Tibial nerve (tissue), 4 donors: ENCODE results near the gene NARS2. TPM values are rescaled to one million over a fixed set of nuclear protein-coding genes. Genes with fewer than 3 reads are reported as not detected.

Source experiments
- DNase-seq, 2 donors: peaks; one replicate each; pipeline ENCODE4 v3.0.0-alpha.2; 2019; ENCODE audit warnings: low spot score in 2 of 2
- H3K27ac ChIP-seq, 4 donors: fragments of 200-600 bp; sonication (generic) in 3 of 4; one replicate each; pipeline ENCODE4 v1.5.1; 2017 to 2019; ENCODE audit warnings: mild to moderate bottlenecking in 1 of 4
- H3K27me3 ChIP-seq, 2 donors: fragments of 200-600 bp; sonication (generic) in 1 of 2; one replicate each; pipeline versions ENCODE4 v1.5.1 to v1.6.0; 2017 to 2019
- H3K36me3 ChIP-seq, 3 donors: fragments of 200-600 bp; sonication (generic); one replicate each; pipeline ENCODE4 v1.5.1; 2018 to 2019
- H3K4me1 ChIP-seq, 4 donors: fragments of 200-600 bp; sonication (generic) in 3 of 4; one replicate each; pipeline ENCODE4 v1.5.1; 2017 to 2019
- H3K4me3 ChIP-seq, 4 donors: fragments of 200-600 bp; sonication (generic) in 3 of 4; one replicate each; pipeline ENCODE4 v1.5.1; 2017 to 2019; ENCODE audit warnings: mild to moderate bottlenecking in 1 of 4, moderate library complexity in 1 of 4
- H3K9me3 ChIP-seq, 4 donors: fragments of 200-600 bp; sonication (generic) in 3 of 4; one replicate each; pipeline ENCODE4 v1.5.1; 2017 to 2019
- CTCF ChIP-seq, 5 experiments: fragments of 200-600 bp in 3 of 5; fragments of 450-650 bp in 2 of 5; sonication (generic) in 3 of 5; IDR thresholded peaks; one replicate each; pipeline ENCODE4 v1.5.1; 2016 to 2019; ENCODE audit warnings: antibody characterized with exemption in 5 of 5, mild to moderate bottlenecking in 3 of 5, moderate library complexity in 2 of 5
- EP300 ChIP-seq, 2 donors: sonication (generic); formaldehyde crosslinking; IDR thresholded peaks; one replicate each; pipeline ENCODE4 v1.6.1; 2017; ENCODE audit warnings: antibody characterized with exemption in 2 of 2, mild to moderate bottlenecking in 1 of 2
- POLR2A ChIP-seq, 2 donors: fragments of 450-650 bp; IDR thresholded peaks; one replicate each; pipeline ENCODE4 v1.6.1; 2017; ENCODE audit warnings: antibody characterized with exemption in 2 of 2, mild to moderate bottlenecking in 2 of 2, moderate library complexity in 2 of 2
- WGBS, 2 donors: methylation state at CpG; one replicate each; pipeline ENCODE4 v1.1.5; 2018; 5-methylcytosine and 5-hydroxymethylcytosine counted together
- total RNA-seq, 4 donors: library from RNA; depleted of rRNA; stranded (reverse); fragments of >200 nt; gene quantifications; one replicate each; pipeline ENCODE4 v1.1.0, GENCODE V29; 2016

The NARS2 gene
- total RNA-seq, 4 donors from 2014 or later, result 16.5 to 23.8 (median 19.2) TPM

- no peaks in the 10 kb centered on the region for H3K27me3 ChIP-seq
- no peaks in the 10 kb centered on the region for H3K36me3 ChIP-seq
- WGBS, 2 donors, result 52 to 59% methylated on average over 3 of the region's 3 CpGs
- H3K27ac ChIP-seq, result no peak overlapping the region
- no peak for DNase-seq
- TF ChIP-seq EP300 (IDR thresholded peaks at IDR 0.05) (no peak), CTCF (IDR thresholded peaks at IDR 0.05) (no peak), POLR2A (IDR thresholded peaks at IDR 0.05) (no peak)
- H3K9me3 ChIP-seq, result peaks cover 0 to 27% (median 5%) of the 10 kb centered on the region in 4 donors
- no peak overlapping the region for H3K4me3 ChIP-seq
- no peaks in the 10 kb centered on the region for H3K4me1 ChIP-seq
Measured at GRCh38 chr11:78588517-78588916, 13.9 kb upstream of the NARS2 start.

GRCh38 chr11:78587446-78587845 is 12.8 kb upstream of the NARS2 start:
- peaks cover 0 to 37% (median 10%) of the 10 kb centered on the region in 4 donors for H3K9me3 ChIP-seq
- H3K4me3 ChIP-seq, result no peak overlapping the region
- H3K27ac ChIP-seq, result no peak overlapping the region
- TF ChIP-seq POLR2A (IDR thresholded peaks at IDR 0.05), result no peak
- TF ChIP-seq CTCF (IDR thresholded peaks at IDR 0.05), result no peak
- no peak for TF ChIP-seq EP300 (IDR thresholded peaks at IDR 0.05)
- no peaks in the 10 kb centered on the region for H3K36me3 ChIP-seq
- H3K27me3 ChIP-seq, result no peaks in the 10 kb centered on the region
- no peak for DNase-seq
- no peaks in the 10 kb centered on the region for H3K4me1 ChIP-seq
- 53 to 55% methylated on average over 3 of the region's 3 CpGs for WGBS, 2 donors

GRCh38 chr11:78586452-78587046 is 11.9 kb upstream of the NARS2 start:
- DNase-seq, result no peak
- H3K27ac ChIP-seq, result no peak overlapping the region
- H3K27me3 ChIP-seq, result no peaks in the 10 kb centered on the region
- TF ChIP-seq CTCF (IDR thresholded peaks at IDR 0.05) (peak in 1 of 5 experiments; percentile 37), POLR2A (IDR thresholded peaks at IDR 0.05) (no peak)
- no peaks in the 10 kb centered on the region for H3K36me3 ChIP-seq
- no peak overlapping the region for H3K4me3 ChIP-seq
- H3K4me1 ChIP-seq, result no peaks in the 10 kb centered on the region
- 89 to 92% methylated on average over 1 of the region's 1 CpG for WGBS, 2 donors
- peaks cover 0 to 38% (median 10%) of the 10 kb centered on the region in 4 donors for H3K9me3 ChIP-seq

- Histone ChIP-seq H3K27me3 (no peaks in the 10 kb centered on the region), H3K9me3 (peaks cover 0 to 38% (median 10%) of the 10 kb centered on the region in 4 donors), H3K36me3 (no peaks in the 10 kb centered on the region), H3K27ac (no peak overlapping the region), H3K4me3 (no peak overlapping the region), H3K4me1 (no peaks in the 10 kb centered on the region)
- TF ChIP-seq POLR2A (IDR thresholded peaks at IDR 0.05), result no peak
- no peak for TF ChIP-seq CTCF (IDR thresholded peaks at IDR 0.05)
- TF ChIP-seq EP300 (IDR thresholded peaks at IDR 0.05), result no peak
- 93 to 95% methylated on average over 2 of the region's 2 CpGs for WGBS, 2 donors
- no peak for DNase-seq
Measured at GRCh38 chr11:78583889-78584288, 9.2 kb upstream of the NARS2 start.

GRCh38 chr11:78577495-78577894 is 2.8 kb upstream of the NARS2 start:
- H3K27me3 ChIP-seq, result no peaks in the 10 kb centered on the region
- no peak overlapping the region for H3K4me3 ChIP-seq
- no peak overlapping the region for H3K27ac ChIP-seq
- no peak for DNase-seq
- TF ChIP-seq EP300 (IDR thresholded peaks at IDR 0.05), result no peak
- no peak for TF ChIP-seq CTCF (IDR thresholded peaks at IDR 0.05)
- no peak for TF ChIP-seq POLR2A (IDR thresholded peaks at IDR 0.05)
- 58 to 63% methylated on average over 4 of the region's 4 CpGs for WGBS, 2 donors
- H3K36me3 ChIP-seq, result no peaks in the 10 kb centered on the region
- H3K9me3 ChIP-seq, result peaks cover 0 to 2% (median under 1%) of the 10 kb centered on the region in 4 donors
- H3K4me1 ChIP-seq, result peaks cover 0 to 23% (median 7%) of the 10 kb centered on the region in 4 donors
